GM12878 (cell line): Measurements from ENCODE around the gene ADD1. TPM values are rescaled to one million over a fixed set of nuclear protein-coding genes. Genes with fewer than 3 reads are reported as not detected.

Source experiments
- ATAC-seq: fragments of 200-7000 bp; cut with Tn5 transposase; 3 replicates; pipeline ENCODE4 v1.9.1; 2020; ENCODE audit warnings: mild to moderate bottlenecking, moderate library complexity
- BruUV-seq: library from RNA; stranded (reverse); fragments of 400-500 nt; replicated peaks from 2 replicates; lab custom pipeline; 2021; lab: Mats Ljungman, UMichigan
- CTCF ChIA-PET: fragments of 300-600 bp; sonication (Branson Sonifier 250); formaldehyde crosslinking; extraction: SDS; loops from one replicate; lab custom pipeline; 2021; ENCODE audit warnings: inconsistent platforms; lab: Yijun Ruan, JAX
- POLR2A ChIA-PET: fragments of 350-600 bp; formaldehyde crosslinking; extraction: SDS; loops from one replicate; lab custom pipeline; 2021; ENCODE audit warnings: inconsistent platforms; lab: Charles Lee
- RAD21 ChIA-PET: fragments of 300-600 bp; sonication (Branson Sonifier 250); formaldehyde crosslinking; loops from one replicate; lab custom pipeline; 2023; ENCODE audit warnings: antibody characterized with exemption; ENCODE audit not compliant: unreplicated experiment; lab: Charles Lee
- SMC1A ChIA-PET: fragments of 300-600 bp; sonication (Branson Sonifier 250); formaldehyde crosslinking; loops from one replicate; lab custom pipeline; 2023; ENCODE audit not compliant: unreplicated experiment, uncharacterized antibody; lab: Charles Lee
- DNase-seq: peaks from one replicate; pipeline ENCODE4 v3.0.0-alpha.2; 2011; ENCODE audit warnings: low read depth, low spot score
- FAIRE-seq: peaks from 3 replicates; lab custom pipeline; 2011; peaks lifted over from hg19 to GRCh38; lab: Jason Lieb, UNC
- H2AFZ ChIP-seq: 2 replicates; pipeline ENCODE4 v1.6.0; 2011; ENCODE audit warnings: low read depth, low read length, control low read depth; ENCODE audit not compliant: control insufficient read depth
- H3K27ac ChIP-seq: 2 replicates; pipeline ENCODE4 v1.5.1; 2011; ENCODE audit warnings: control low read depth; ENCODE audit not compliant: control insufficient read depth, insufficient read depth
- H3K27me3 ChIP-seq, 2 experiments: replicated peaks in 1 of 2; 2 replicates each; pipeline versions ENCODE4 v1.6.0 to v1.6.1; 2011; ENCODE audit warnings: low read length in 1 of 2; ENCODE audit not compliant: control insufficient read depth in 2 of 2, insufficient read depth in 2 of 2
- H3K36me3 ChIP-seq, 2 experiments: 2 replicates each; pipeline ENCODE4 v1.5.1; 2011; ENCODE audit warnings: low read length in 1 of 2; ENCODE audit not compliant: control insufficient read depth in 2 of 2, insufficient read depth in 2 of 2
- H3K4me1 ChIP-seq: 2 replicates; pipeline ENCODE4 v1.6.1; 2011; ENCODE audit warnings: mild to moderate bottlenecking, low read length, moderate library complexity, mixed read lengths; ENCODE audit not compliant: control insufficient read depth, insufficient read depth
- H3K4me2 ChIP-seq: 2 replicates; pipeline ENCODE4 v1.6.0; 2011; ENCODE audit warnings: control low read depth; ENCODE audit not compliant: control insufficient read depth, insufficient read depth
- H3K4me3 ChIP-seq: fragments of 200-600 bp; sonication (generic); 2 replicates; pipeline ENCODE4 v1.5.1; 2016
- H3K79me2 ChIP-seq: 2 replicates; pipeline ENCODE4 v1.6.0; 2011; ENCODE audit warnings: low read length; ENCODE audit not compliant: control insufficient read depth, insufficient read depth
- H3K9ac ChIP-seq: 2 replicates; pipeline ENCODE4 v1.8.0; 2011; ENCODE audit warnings: low read length, control low read depth, mixed read lengths; ENCODE audit not compliant: control insufficient read depth, insufficient read depth
- H3K9me3 ChIP-seq: replicated peaks from 3 replicates; pipeline ENCODE4 v1.5.1; 2011; ENCODE audit warnings: mild to moderate bottlenecking, low read length; ENCODE audit not compliant: control insufficient read depth, insufficient read depth
- H4K20me1 ChIP-seq: 2 replicates; pipeline ENCODE4 v1.6.0; 2011; ENCODE audit not compliant: control insufficient read depth, insufficient read depth
- EZH2 ChIP-seq: IDR thresholded peaks from 2 replicates; pipeline ENCODE4 v1.6.1; 2012; ENCODE audit warnings: low read depth, mild to moderate bottlenecking, control low read depth, inconsistent platforms, low read length, borderline replicate concordance; ENCODE audit not compliant: control insufficient read depth
- FOXK2 ChIP-seq: fragments of 450-650 bp; IDR thresholded peaks from 2 replicates; pipeline ENCODE4 v1.6.1; 2017; ENCODE audit warnings: mild to moderate bottlenecking, moderate library complexity
- GABPA ChIP-seq: IDR thresholded peaks from 2 replicates; pipeline ENCODE4 v1.6.1; 2014; ENCODE audit warnings: antibody characterized with exemption, low read depth, mild to moderate bottlenecking, inconsistent platforms
- IKZF1 ChIP-seq: fragments of 450-650 bp; conservative IDR thresholded peaks from 2 replicates; pipeline ENCODE4 v1.6.1; 2017; ENCODE audit warnings: antibody characterized with exemption, mild to moderate bottlenecking
- MTA2 ChIP-seq: fragments of 450-650 bp; IDR thresholded peaks from 2 replicates; pipeline ENCODE4 v1.6.1; 2016; ENCODE audit warnings: low read depth, mild to moderate bottlenecking, moderate library complexity
- PAX5 ChIP-seq: IDR thresholded peaks from 2 replicates; pipeline ENCODE4 v1.6.1; 2011; ENCODE audit warnings: low read depth, low read length, borderline replicate concordance
- PML ChIP-seq: IDR thresholded peaks from 2 replicates; pipeline ENCODE4 v1.6.1; 2012; ENCODE audit warnings: low read length, inconsistent platforms
- POLR2A ChIP-seq: IDR thresholded peaks from 2 replicates; pipeline ENCODE4 v1.6.1; 2011; ENCODE audit warnings: low read depth, mild to moderate bottlenecking, low read length
- RAD51 ChIP-seq: fragments of 450-650 bp; IDR thresholded peaks from 2 replicates; pipeline ENCODE4 v1.6.1; 2016; ENCODE audit warnings: moderate library complexity, mild to moderate bottlenecking, inconsistent platforms
- RFX5 ChIP-seq: IDR thresholded peaks from 2 replicates; pipeline ENCODE4 v1.6.1; 2011; ENCODE audit warnings: low read depth, low read length, improper control_type of control experiment
- SIN3A ChIP-seq: IDR thresholded peaks from 2 replicates; pipeline ENCODE4 v1.6.1; 2012; ENCODE audit warnings: low read depth, low read length, improper control_type of control experiment
- SMC3 ChIP-seq: IDR thresholded peaks from 2 replicates; pipeline ENCODE4 v1.6.1; 2011; ENCODE audit warnings: low read length, improper control_type of control experiment, borderline replicate concordance
- SP1 ChIP-seq: IDR thresholded peaks from one replicate; pipeline ENCODE4 v1.6.1; 2011; ENCODE audit warnings: low read depth, low read length
- SPI1 ChIP-seq: IDR thresholded peaks from 2 replicates; pipeline ENCODE4 v1.6.1; 2011; ENCODE audit warnings: low read depth, mild to moderate bottlenecking, low read length, moderate library complexity, borderline replicate concordance; ENCODE audit not compliant: insufficient read depth
- SREBF1 ChIP-seq: IDR thresholded peaks from 2 replicates; pipeline ENCODE4 v1.6.1; 2012; ENCODE audit warnings: mild to moderate bottlenecking, low read length
- STAT1 ChIP-seq: fragments of 450-650 bp; conservative IDR thresholded peaks from 2 replicates; pipeline ENCODE4 v1.6.1; 2014; ENCODE audit warnings: antibody characterized with exemption, mild to moderate bottlenecking
- STAT3 ChIP-seq: IDR thresholded peaks from 2 replicates; pipeline ENCODE4 v1.6.1; 2011; ENCODE audit warnings: low read depth, low read length, improper control_type of control experiment
- TAF1 ChIP-seq: IDR thresholded peaks from 2 replicates; pipeline ENCODE4 v1.6.1; 2011; ENCODE audit warnings: mild to moderate bottlenecking, low read depth, low read length, borderline replicate concordance
- ZSCAN29 ChIP-seq: fragments of 450-650 bp; IDR thresholded peaks from 2 replicates; pipeline ENCODE4 v1.6.1; 2017; ENCODE audit warnings: mild to moderate bottlenecking, moderate library complexity
- ZZZ3 ChIP-seq: IDR thresholded peaks from 2 replicates; pipeline ENCODE4 v1.6.1; 2011; ENCODE audit warnings: low read depth; ENCODE audit not compliant: control insufficient read depth, insufficient read length
- WGBS: methylation state at CpG from one replicate; pipeline ENCODE4 v1.1.6; 2016; ENCODE audit warnings: low lambda C conversion rate; ENCODE audit not compliant: insufficient replicate concordance, insufficient coverage; ENCODE audit errors: missing lambda C conversion rate; 5-methylcytosine and 5-hydroxymethylcytosine counted together
- in situ Hi-C: fragments of 300-500 bp; cut with MboI; formaldehyde crosslinking; loops from 9 replicates; pipeline ENCODE4 v1.14.3; 2018; ENCODE audit warnings: mixed read lengths
- intact Hi-C: fragments of 100-400 bp; cut with micrococcal nuclease; formaldehyde crosslinking; loops from one replicate; pipeline ENCODE4 v1.14.2; 2022; ENCODE audit not compliant: unreplicated experiment
- polyA plus RNA-seq, 11 experiments: library from polyadenylated mRNA; depleted of rRNA in 4 of 11; unstranded in 6 of 11; stranded (reverse) in 5 of 11; fragments of >200 nt; fragmentation: Nextera tagmentation in 4 of 11; fragmentation: Illumina TruSeq in 1 of 11; extraction: Ambion mirVana in 4 of 11; extraction: Trizol in 1 of 11; gene quantifications; 1 replicate in 1 of 11; 2 replicates in 10 of 11; pipeline versions ENCODE4 v1.2.1 to v1.2.3, GENCODE V29; 2011 to 2016; ENCODE audit warnings: inconsistent platforms in 2 of 11, missing spikeins in 2 of 11, low read depth in 1 of 11
- total RNA-seq, 4 experiments: library from RNA; depleted of rRNA in 3 of 4; stranded (reverse); fragments of >200 nt in 3 of 4; fragmentation: Illumina TruSeq in 1 of 4; extraction: Trizol in 1 of 4; gene quantifications; 2 replicates each; pipeline versions ENCODE4 v1.2.1 to v1.2.3, GENCODE V29; 2013 to 2021
- TF ChIP-seq, protein P1 (sequence below): IDR thresholded peaks from 2 replicates; pipeline ENCODE4 v1.6.1; 2012; ENCODE audit warnings: low read length, inconsistent platforms

The ADD1 gene
- total and polyA plus RNA-seq, 10 of the 15 experiments (the other 5 are each of a cell fraction or from before 2014, with no cell fraction given), result 21.6 to 182 (median 105) TPM

DNA sequence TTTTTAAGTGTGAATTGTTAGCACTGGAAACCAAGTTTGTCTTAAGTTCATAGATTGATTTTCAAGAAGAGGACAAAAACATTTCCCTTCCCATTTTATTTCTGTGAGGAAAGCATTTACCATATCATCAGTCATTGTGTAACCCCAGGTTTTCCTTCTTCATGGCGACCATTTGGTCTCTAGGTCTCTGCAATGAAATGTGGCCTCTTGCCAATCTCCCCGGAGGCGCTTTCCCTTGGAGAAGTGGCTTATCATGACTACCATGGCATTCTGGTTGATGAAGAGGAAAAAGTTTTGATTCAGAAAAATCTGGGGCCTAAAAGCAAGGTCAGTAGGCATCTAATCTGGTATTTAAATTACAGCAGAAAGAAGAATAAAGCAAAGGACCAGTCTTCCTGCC lies 54.4 kb downstream of the ADD1 start:
- H3K27ac ChIP-seq, result no peak overlapping the region
- RAD21 ChIA-PET, result no interaction called here
- BruUV-seq, result no TSS peak
- peaks cover 15 to 42% of the 10 kb centered on the region in 2 experiments for H3K36me3 ChIP-seq
- FAIRE-seq, result peak; percentile 31
- POLR2A ChIA-PET, result no interaction called here
- H3K27me3 ChIP-seq, result no peaks in the 10 kb centered on the region
- WGBS, result 91% methylated on average over 3 of the region's 3 CpGs
- TF ChIP-seq EZH2 (no peak), SPI1 (no peak), ZZZ3 (no peak), POLR2A (no peak), RFX5 (no peak)
- TF ChIP-seq, all 136 proteins: peak for 0
- ChIA-PET CTCF (no interaction called here), SMC1A (no interaction called here)
- Histone ChIP-seq H3K9ac (no peak overlapping the region), H3K4me3 (no peak overlapping the region), H2AFZ (no peak overlapping the region), H3K9me3 (no peaks in the 10 kb centered on the region), H4K20me1 (no peaks in the 10 kb centered on the region), H3K4me2 (no peak overlapping the region), H3K4me1 (no peaks in the 10 kb centered on the region), H3K79me2 (no peaks in the 10 kb centered on the region)
- ATAC-seq, result no peak
- DNase-seq, result no peak
- in situ Hi-C loops (no loop called here), intact Hi-C loops (no loop called here)

DNA sequence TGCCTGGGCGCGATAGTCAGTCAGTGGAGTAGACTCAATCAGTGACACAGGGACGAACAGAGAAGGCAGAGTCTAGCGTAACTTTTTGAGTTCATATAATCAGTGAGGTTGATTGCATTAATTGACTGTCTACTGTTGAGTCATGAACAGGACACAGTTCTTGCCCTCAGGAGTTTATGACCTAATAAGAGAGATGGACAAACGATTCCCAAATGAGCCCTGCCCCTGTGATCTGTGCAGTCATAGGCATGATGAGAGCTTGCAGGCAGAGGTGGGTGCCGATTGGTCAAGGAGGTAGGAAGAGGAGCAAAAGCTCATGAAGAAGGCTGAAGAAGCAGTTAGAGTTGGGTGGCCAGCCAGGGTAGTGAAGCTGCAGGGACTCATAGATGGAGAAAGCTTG lies 57.1 kb downstream of the ADD1 start:
- ChIA-PET SMC1A (no interaction called here), RAD21 (no interaction called here), CTCF (no interaction called here), POLR2A (no interaction called here)
- H3K9me3 ChIP-seq, result no peaks in the 10 kb centered on the region
- H4K20me1 ChIP-seq, result no peaks in the 10 kb centered on the region
- FAIRE-seq, result no peak
- H2AFZ ChIP-seq, result no peak overlapping the region
- H3K4me2 ChIP-seq, result no peak overlapping the region
- no peak for TF ChIP-seq SIN3A
- TF ChIP-seq, protein P1, sequence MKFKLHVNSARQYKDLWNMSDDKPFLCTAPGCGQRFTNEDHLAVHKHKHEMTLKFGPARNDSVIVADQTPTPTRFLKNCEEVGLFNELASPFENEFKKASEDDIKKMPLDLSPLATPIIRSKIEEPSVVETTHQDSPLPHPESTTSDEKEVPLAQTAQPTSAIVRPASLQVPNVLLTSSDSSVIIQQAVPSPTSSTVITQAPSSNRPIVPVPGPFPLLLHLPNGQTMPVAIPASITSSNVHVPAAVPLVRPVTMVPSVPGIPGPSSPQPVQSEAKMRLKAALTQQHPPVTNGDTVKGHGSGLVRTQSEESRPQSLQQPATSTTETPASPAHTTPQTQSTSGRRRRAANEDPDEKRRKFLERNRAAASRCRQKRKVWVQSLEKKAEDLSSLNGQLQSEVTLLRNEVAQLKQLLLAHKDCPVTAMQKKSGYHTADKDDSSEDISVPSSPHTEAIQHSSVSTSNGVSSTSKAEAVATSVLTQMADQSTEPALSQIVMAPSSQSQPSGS, result no peak
- no peak for TF ChIP-seq SP1
- no peak for TF ChIP-seq PAX5
- TF ChIP-seq FOXK2, result no peak
- TF ChIP-seq STAT3, result no peak
- TF ChIP-seq MTA2, result no peak
- no peak for TF ChIP-seq IKZF1
- no peak for TF ChIP-seq GABPA
- TF ChIP-seq STAT1, result no peak
- TF ChIP-seq RAD51, result no peak
- no peak for TF ChIP-seq ZSCAN29
- TF ChIP-seq SREBF1, result no peak
- no peak for TF ChIP-seq SMC3
- no peak for TF ChIP-seq TAF1
- TF ChIP-seq PML, result no peak
- H3K27ac ChIP-seq, result no peak overlapping the region
- in situ Hi-C loops, result no loop called here
- no peaks in the 10 kb centered on the region for H3K27me3 ChIP-seq
- no peaks in the 10 kb centered on the region for H3K4me1 ChIP-seq
- no peaks in the 10 kb centered on the region for H3K79me2 ChIP-seq
- H3K9ac ChIP-seq, result no peak overlapping the region
- no peak for DNase-seq
- 72% methylated on average over 6 of the region's 6 CpGs for WGBS
- H3K36me3 ChIP-seq, result peaks cover 25 to 57% of the 10 kb centered on the region in 2 experiments
- intact Hi-C loops, result no loop called here
- no peak overlapping the region for H3K4me3 ChIP-seq
- no peak for ATAC-seq
- BruUV-seq, result TSS peak; percentile 38
